ENCODE results near the gene ATPAF2.

Gene ATPAF2

DNA sequence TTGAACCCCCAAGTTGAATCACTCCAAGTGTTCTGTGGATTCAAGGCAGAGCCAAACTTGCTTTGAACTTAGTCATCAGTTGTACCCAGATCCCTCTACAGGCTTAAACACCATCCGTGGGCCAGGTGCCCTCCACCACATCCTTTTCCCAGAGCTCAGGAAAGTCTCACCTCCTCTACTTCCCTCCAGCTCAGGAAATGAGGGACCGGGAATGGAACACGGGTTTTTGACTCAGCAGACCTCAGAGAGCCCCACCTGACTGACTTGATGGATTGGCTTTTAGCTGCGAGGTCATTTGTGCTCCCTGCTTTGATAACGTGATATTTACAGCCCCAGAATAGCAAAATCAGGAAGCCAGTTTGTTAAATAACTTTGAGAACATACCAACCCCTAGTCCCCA lies 20.3 kb upstream of the ATPAF2 start:
- Mint-ChIP-seq H3K27ac (ENCODE audit: low read depth) (no peak overlapping the region), H3K36me3 (ENCODE audit: insufficient read depth) (peaks cover 27% of the 10 kb centered on the region)

DNA sequence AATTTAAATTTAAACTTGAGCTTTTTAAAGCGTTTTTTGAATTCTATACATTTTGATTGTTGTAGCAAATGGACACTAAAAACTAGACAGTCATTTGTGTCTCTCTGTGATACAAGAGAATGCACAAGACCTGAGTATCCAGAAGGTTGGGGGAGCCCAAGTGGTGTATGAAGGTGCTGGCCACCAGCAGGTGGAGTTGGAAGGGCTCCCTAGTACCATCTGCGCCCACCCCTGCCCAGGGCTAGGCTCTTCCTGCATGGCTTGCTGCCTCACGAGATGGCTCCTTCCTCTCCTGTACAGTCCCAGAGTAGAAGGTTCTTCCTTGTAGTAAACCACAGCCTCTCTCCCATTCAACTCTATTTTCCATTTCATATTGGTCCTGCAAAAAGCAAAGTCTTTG lies 17.2 kb upstream of the ATPAF2 start:
- ATAC-seq (replicated peaks; ENCODE audit: extremely low read depth, poor library complexity, severe bottlenecking) (no peak), DNase-seq (ENCODE audit: low spot score in 2 of 2) (no peak)
- peaks cover 29% of the 10 kb centered on the region for H3K36me3 Mint-ChIP-seq (ENCODE audit: insufficient read depth)
- no peaks in the 10 kb centered on the region for H3K27me3 Mint-ChIP-seq
- H3K4me1 Mint-ChIP-seq: peaks cover 7% of the 10 kb centered on the region
- H3K4me3 Mint-ChIP-seq: no peak overlapping the region
- H3K27ac Mint-ChIP-seq (ENCODE audit: low read depth): no peak overlapping the region
- H3K9me3 Mint-ChIP-seq: no peaks in the 10 kb centered on the region

More for the DNA sequence above, 20.3 kb upstream of the ATPAF2 start:
- DNase-seq (ENCODE audit: low spot score in 2 of 2) (no peak), ATAC-seq (replicated peaks; ENCODE audit: extremely low read depth, poor library complexity, severe bottlenecking) (no peak)
- no peaks in the 10 kb centered on the region for H3K9me3 Mint-ChIP-seq
- no peaks in the 10 kb centered on the region for H3K27me3 Mint-ChIP-seq
- no peak overlapping the region for H3K4me3 Mint-ChIP-seq
- peaks cover 7% of the 10 kb centered on the region for H3K4me1 Mint-ChIP-seq

DNA sequence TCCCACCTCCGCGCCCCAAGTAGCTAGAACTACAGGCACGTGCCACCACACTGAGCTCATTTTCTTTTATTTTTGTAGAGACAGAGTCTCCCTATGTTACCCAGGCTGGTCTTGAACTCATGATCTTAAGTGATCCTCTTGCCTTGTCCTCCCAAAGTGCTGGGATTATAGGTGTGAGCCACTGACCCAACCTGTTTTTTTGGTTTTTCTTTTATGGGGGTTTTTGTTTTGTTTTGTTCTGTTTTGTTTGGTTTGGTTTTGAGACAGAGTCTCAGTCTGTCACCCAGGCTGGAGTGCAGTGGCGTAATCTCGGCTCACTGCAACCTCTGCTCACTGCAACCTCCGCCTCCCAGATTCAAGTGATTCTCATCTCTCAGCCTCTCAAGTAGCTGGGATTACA lies 16.6 kb upstream of the ATPAF2 start:
- Mint-ChIP-seq H3K36me3 (ENCODE audit: insufficient read depth) (peaks cover 27% of the 10 kb centered on the region), H3K4me1 (peaks cover 7% of the 10 kb centered on the region), H3K27ac (ENCODE audit: low read depth) (no peak overlapping the region), H3K9me3 (no peaks in the 10 kb centered on the region), H3K27me3 (no peaks in the 10 kb centered on the region), H3K4me3 (no peak overlapping the region)
- ATAC-seq (replicated peaks; ENCODE audit: extremely low read depth, poor library complexity, severe bottlenecking) (no peak), DNase-seq (ENCODE audit: low spot score in 2 of 2) (no peak)

DNA sequence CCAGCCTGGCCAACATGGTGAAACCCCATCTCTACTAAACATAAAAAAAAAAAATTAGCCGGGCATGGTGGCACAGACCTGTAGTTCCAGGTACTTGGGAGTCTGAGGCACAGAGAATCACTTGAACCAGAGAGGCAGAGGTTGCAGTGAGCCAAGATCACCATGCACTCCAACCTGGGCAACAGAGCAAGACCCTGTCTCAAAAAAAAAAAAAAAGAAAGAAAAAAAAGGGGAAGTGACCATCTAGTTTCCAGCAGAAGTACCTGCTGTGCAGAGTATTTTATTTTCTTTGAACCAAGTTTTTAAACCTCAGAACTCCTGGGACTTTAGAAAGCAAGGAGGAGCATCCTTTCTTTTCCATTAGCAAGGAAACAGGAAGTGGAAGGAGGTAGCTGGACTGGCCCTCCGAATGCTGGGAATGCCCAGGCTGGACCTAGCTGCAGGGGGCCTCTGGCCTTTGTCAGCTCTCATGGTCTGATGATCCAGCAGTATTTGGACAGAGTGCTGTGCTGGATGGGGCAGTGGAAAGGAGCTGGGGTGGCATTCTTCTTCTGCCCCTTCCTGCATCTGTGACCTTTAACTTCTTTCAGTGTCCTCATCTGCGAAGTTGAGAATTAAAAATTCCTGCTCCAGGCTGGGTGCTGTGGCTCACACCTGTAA lies 6.9 kb upstream of the ATPAF2 start:
- H3K27ac Mint-ChIP-seq (ENCODE audit: low read depth): no peak overlapping the region
- DNase-seq (ENCODE audit: low spot score in 2 of 2) (no peak), ATAC-seq (replicated peaks; ENCODE audit: extremely low read depth, poor library complexity, severe bottlenecking) (no peak)
- no peaks in the 10 kb centered on the region for H3K9me3 Mint-ChIP-seq
- peaks cover 12% of the 10 kb centered on the region for H3K36me3 Mint-ChIP-seq (ENCODE audit: insufficient read depth)
- H3K27me3 Mint-ChIP-seq: no peaks in the 10 kb centered on the region
- H3K4me3 Mint-ChIP-seq: no peak overlapping the region
- peaks cover 21% of the 10 kb centered on the region for H3K4me1 Mint-ChIP-seq

DNA sequence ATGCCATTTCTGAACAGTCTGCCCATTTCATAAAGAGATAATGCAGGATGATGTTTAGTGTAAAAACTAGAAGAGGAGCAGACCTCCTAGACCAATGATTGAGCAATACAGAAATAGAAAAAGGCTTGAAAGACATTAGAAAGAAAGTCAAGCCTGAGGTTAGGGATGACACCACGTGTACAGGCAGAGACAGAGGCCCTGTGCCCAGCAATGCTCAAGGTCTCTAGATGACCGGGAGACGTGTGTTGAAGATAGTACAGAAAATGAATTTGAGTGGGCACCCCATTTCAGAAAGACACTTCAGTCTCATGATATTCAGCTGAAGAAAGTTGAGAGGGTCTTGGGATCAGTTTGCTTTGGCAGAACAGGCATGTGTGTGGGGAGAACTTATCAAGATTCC lies 5.6 kb upstream of the ATPAF2 start:
- Mint-ChIP-seq H3K9me3 (no peaks in the 10 kb centered on the region), H3K36me3 (ENCODE audit: insufficient read depth) (peaks cover 17% of the 10 kb centered on the region), H3K4me3 (no peak overlapping the region), H3K27ac (ENCODE audit: low read depth) (no peak overlapping the region), H3K27me3 (no peaks in the 10 kb centered on the region), H3K4me1 (peaks cover 30% of the 10 kb centered on the region)
- no peak for ATAC-seq (replicated peaks; ENCODE audit: extremely low read depth, poor library complexity, severe bottlenecking)
- DNase-seq (ENCODE audit: low spot score in 2 of 2): no peak

DNA sequence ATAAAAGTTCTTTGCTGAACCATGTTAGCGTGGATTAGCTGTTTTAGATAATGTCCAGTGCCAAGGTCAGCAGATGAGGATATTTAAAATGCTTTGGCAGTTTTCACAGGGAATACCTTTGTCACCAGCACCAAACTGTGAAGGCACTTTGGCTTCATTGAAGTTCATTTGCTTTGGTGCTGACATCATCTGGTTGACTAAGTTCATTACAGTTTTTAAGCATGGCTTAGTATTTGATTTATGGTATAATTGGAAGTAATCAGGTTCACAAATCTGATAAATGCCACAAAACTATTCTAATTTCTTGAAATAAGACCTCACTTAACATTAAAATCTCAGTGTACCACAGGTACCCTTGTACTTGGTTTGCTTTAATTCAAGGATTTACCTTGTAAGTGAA lies 4.5 kb upstream of the ATPAF2 start:
- ATAC-seq (replicated peaks; ENCODE audit: extremely low read depth, poor library complexity, severe bottlenecking) (no peak), DNase-seq (ENCODE audit: low spot score in 2 of 2) (no peak)
- H3K4me1 Mint-ChIP-seq: peaks cover 40% of the 10 kb centered on the region
- H3K36me3 Mint-ChIP-seq (ENCODE audit: insufficient read depth): peaks cover 20% of the 10 kb centered on the region
- H3K9me3 Mint-ChIP-seq: no peaks in the 10 kb centered on the region
- H3K27ac Mint-ChIP-seq (ENCODE audit: low read depth): no peak overlapping the region
- H3K4me3 Mint-ChIP-seq: no peak overlapping the region
- no peaks in the 10 kb centered on the region for H3K27me3 Mint-ChIP-seq

DNA sequence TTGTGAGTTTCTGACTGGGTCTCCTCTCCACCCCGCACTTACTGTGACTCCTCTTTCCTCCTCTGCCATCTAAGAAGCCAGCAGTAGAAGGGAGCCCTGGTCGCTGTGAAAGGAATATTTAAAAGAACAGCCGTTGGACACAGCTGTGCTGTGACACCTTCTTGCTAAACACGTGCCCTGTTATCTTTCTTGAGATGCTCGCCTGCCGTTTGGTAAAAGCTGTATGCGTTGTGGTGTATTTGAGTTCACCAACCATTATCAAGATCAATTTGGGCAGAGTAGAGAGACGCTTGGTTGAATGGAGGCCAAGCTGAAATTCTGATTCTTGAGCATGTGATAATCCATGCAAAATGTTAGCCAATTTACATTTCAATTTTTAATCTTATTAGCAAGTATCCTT lies 4.0 kb upstream of the ATPAF2 start:
- H3K27me3 Mint-ChIP-seq: no peaks in the 10 kb centered on the region
- no peaks in the 10 kb centered on the region for H3K9me3 Mint-ChIP-seq
- ATAC-seq (replicated peaks; ENCODE audit: extremely low read depth, poor library complexity, severe bottlenecking): no peak
- no peak overlapping the region for H3K4me3 Mint-ChIP-seq
- peaks cover 18% of the 10 kb centered on the region for H3K36me3 Mint-ChIP-seq (ENCODE audit: insufficient read depth)
- H3K27ac Mint-ChIP-seq (ENCODE audit: low read depth): no peak overlapping the region
- H3K4me1 Mint-ChIP-seq: peaks cover 45% of the 10 kb centered on the region
- no peak for DNase-seq (ENCODE audit: low spot score in 2 of 2)

DNA sequence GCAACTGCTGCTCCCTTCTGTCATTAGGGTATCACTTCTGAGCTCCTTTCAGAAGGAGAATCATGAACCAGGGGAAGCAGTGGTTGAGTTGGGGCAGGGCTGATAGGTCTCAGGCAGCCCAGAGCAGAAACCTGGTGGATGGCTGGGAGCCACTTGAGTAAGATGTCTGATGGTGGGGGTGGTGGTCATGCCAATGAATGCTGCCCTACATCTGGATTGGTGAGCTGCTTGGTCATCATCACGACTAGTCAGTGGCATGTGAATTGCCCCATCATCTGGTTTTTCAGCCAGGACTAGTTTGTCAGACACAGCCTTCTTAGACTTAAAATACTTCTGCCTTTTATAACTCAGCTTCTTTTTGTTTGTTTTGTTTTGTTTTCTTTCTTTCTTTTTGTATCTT lies 2.8 kb upstream of the ATPAF2 start:
- peaks cover 18% of the 10 kb centered on the region for H3K36me3 Mint-ChIP-seq (ENCODE audit: insufficient read depth)
- peaks cover 54% of the 10 kb centered on the region for H3K4me1 Mint-ChIP-seq
- H3K9me3 Mint-ChIP-seq: no peaks in the 10 kb centered on the region
- no peaks in the 10 kb centered on the region for H3K27me3 Mint-ChIP-seq
- no peak overlapping the region for H3K4me3 Mint-ChIP-seq
- peak overlapping the region; percentile 32 for H3K27ac Mint-ChIP-seq (ENCODE audit: low read depth)
- no peak for DNase-seq (ENCODE audit: low spot score in 2 of 2)
- no peak for ATAC-seq (replicated peaks; ENCODE audit: extremely low read depth, poor library complexity, severe bottlenecking)

DNA sequence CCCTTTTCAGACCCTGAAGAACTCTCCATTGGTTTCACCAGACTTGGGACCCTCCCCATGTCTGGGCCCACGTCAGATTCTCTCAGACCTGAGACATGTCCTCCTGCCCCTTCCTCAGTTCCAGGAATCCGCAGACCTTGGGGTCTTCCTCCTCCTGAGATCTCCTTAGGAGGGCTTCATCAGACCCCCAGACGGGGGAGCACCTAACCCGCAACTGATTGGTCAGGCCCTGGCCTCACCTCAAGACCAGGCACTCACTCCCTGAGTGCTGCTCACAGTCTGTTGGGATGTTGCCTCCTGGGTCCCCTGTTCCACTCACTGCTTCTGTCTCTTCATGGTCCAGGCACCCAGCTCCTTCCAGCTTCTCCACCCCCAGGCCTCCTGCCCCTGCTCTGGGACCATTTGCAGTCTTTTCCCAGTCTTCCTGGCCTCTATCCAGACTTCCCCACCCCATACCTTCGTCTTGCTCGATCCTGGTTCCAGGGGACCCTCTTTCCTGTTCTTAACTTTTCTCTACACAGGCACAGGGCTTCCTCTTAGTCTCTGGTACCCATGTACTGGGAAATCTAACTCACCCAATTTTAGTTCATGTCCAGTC lies 1.4 kb upstream of the ATPAF2 start:
- no peaks in the 10 kb centered on the region for H3K27me3 Mint-ChIP-seq
- peak overlapping the region; percentile 89 for H3K27ac Mint-ChIP-seq (ENCODE audit: low read depth)
- peaks cover 10% of the 10 kb centered on the region for H3K36me3 Mint-ChIP-seq (ENCODE audit: insufficient read depth)
- peak overlapping the region; percentile 88 for H3K4me3 Mint-ChIP-seq
- peaks cover 60% of the 10 kb centered on the region for H3K4me1 Mint-ChIP-seq
- DNase-seq (ENCODE audit: low spot score in 2 of 2) (no peak), ATAC-seq (replicated peaks; ENCODE audit: extremely low read depth, poor library complexity, severe bottlenecking) (no peak)
- H3K9me3 Mint-ChIP-seq: no peaks in the 10 kb centered on the region

DNA sequence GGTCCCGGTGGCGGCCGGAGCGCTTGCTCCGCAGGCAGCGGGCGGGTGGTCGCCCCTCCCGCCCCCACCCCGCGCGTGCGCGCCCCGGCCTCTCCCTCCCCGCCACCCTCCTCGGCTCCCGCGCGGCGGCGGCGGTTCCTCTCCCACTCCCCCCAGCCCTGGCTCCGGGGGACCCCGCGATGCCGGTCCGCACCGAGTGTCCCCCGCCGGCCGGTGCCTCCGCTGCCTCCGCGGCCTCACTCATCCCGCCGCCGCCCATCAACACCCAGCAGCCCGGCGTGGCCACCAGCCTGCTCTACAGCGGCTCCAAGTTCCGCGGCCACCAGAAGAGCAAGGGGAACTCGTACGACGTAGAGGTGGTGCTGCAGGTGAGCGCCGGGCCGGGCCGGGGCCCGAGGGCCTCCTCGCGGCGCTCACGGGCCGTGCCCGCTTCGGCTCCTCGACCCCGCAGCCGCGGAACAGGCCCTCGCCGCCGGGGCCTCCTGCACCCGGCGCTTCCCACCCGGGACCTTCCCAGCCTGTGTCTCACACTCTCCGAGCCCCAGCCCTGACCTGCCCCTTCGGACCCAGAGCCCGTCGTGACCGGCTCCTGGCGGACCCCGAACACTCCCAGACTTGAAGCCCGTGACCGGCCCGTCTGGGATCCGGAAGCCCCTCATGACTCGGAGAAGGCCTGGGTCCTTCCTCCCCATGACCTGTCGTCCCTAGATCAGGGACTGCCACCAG lies 730 bp upstream of the ATPAF2 start:
- H3K9me3 Mint-ChIP-seq: no peaks in the 10 kb centered on the region
- DNase-seq (ENCODE audit: low spot score in 2 of 2): no peak

DNA sequence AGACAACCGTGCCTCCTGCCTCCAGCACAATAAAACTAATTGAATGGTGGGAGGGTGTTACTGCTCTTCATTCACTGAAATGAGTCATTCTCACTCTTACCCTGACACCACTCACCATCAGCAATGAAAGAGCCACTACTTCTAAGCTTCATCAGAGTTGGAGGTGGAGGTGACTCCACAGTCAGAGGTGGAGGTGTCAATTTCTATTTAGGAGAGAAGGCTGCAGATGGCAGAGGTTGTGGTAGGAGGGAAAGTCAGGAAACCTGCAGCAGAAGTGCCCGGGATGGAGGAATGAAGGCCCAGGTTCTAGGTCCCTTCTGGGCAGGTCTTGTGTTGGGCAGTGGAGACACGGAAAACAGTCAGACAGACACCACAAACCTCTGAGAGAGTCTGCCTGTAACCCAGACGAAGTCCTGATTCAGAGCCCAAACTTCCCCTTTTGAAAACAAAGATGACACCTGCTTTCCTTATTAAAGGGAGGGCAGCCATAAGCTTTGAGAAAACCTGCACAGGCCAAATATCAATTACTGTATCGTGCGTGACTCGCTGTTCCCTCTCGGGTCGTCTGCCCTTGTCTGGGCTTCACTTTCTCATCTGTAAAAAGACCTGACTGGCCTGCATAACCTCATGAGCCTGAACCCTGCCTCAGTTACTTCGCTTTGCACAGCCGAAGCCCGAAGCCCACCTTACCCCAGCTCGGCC lies 668 bp downstream of the ATPAF2 start:
- Mint-ChIP-seq H3K4me1 (peaks cover 66% of the 10 kb centered on the region), H3K36me3 (ENCODE audit: insufficient read depth) (peaks cover 10% of the 10 kb centered on the region), H3K9me3 (no peaks in the 10 kb centered on the region), H3K27ac (ENCODE audit: low read depth) (peak overlapping the region; percentile 89), H3K27me3 (no peaks in the 10 kb centered on the region), H3K4me3 (peak overlapping the region; percentile 88)
- DNase-seq (ENCODE audit: low spot score in 2 of 2) (no peak), ATAC-seq (replicated peaks; ENCODE audit: extremely low read depth, poor library complexity, severe bottlenecking) (no peak)

More for the DNA sequence above, 730 bp upstream of the ATPAF2 start:
- Mint-ChIP-seq H3K27ac (ENCODE audit: low read depth) (peak overlapping the region; percentile 89), H3K4me1 (peaks cover 60% of the 10 kb centered on the region), H3K27me3 (no peaks in the 10 kb centered on the region), H3K36me3 (ENCODE audit: insufficient read depth) (peaks cover 10% of the 10 kb centered on the region), H3K4me3 (peak overlapping the region; percentile 88)
- peak; percentile 34 for ATAC-seq (replicated peaks; ENCODE audit: extremely low read depth, poor library complexity, severe bottlenecking)

DNA sequence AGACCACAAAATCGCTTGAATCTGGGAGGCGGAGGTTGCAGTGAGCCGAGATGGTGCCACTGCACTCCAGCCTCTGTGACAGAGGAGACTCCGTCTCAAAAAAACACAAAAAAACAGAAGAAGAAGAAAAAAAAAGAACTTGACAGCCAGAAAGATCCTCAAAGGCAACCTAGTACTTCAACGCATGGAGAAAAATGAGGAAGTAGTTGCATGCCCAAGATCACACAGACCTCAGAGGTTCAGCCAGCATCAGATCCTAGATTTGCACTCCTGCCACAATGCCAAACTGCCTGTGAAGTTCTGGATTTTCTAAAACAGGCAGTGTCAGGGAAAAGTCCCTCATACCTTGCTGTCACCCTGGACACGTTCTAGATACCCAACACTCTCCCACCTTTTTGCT lies 1.5 kb downstream of the ATPAF2 start:
- Mint-ChIP-seq H3K4me3 (peak overlapping the region; percentile 88), H3K9me3 (no peaks in the 10 kb centered on the region), H3K4me1 (peaks cover 66% of the 10 kb centered on the region), H3K27me3 (no peaks in the 10 kb centered on the region), H3K36me3 (ENCODE audit: insufficient read depth) (peaks cover 10% of the 10 kb centered on the region), H3K27ac (ENCODE audit: low read depth) (peak overlapping the region; percentile 89)
- DNase-seq (ENCODE audit: low spot score in 2 of 2) (no peak), ATAC-seq (replicated peaks; ENCODE audit: extremely low read depth, poor library complexity, severe bottlenecking) (no peak)
